ENCODE measurements around the gene RNMT. TPM values are rescaled to one million over a fixed set of nuclear protein-coding genes. Genes with fewer than 3 reads are reported as not detected.
"Not testable (repeated sequence)": the region's sequence is repeated elsewhere in the genome, so short reads cannot be mapped to it uniquely, and the experiment has no call there.

RNMT gene
- polyA plus RNA-seq, result 29.8 and 31.1 TPM in 2 replicates
- 64.8 and 87.9 TPM in 2 replicates for polyA minus RNA-seq

- Histone ChIP-seq H3K4me2 (ENCODE audit: low read length) (peak within 1 kb of the TSS; percentile 90), H2AFZ (ENCODE audit: low read depth, low read length) (peak within 1 kb of the TSS; percentile 80), H3K9me3 (ENCODE audit: low read length) (no peaks in the 10 kb centered on the region), H3K27me3 (ENCODE audit: insufficient read depth, low read depth, low read length) (no peaks in the 10 kb centered on the region), H3K9me2 (ENCODE audit: insufficient read depth, low read length) (no peaks in the 10 kb centered on the region), H3F3A (ENCODE audit: insufficient read depth, low read length, poor library complexity, severe bottlenecking) (no peaks in the 10 kb centered on the region), H3K27ac (ENCODE audit: low read length) (peak within 1 kb of the TSS; percentile 91), H3K4me3 (ENCODE audit: low read length) (peak within 1 kb of the TSS; percentile 88), H4K20me1 (ENCODE audit: insufficient read depth) (no peaks in the 10 kb centered on the region), H3K9ac (ENCODE audit: low read length) (peak within 1 kb of the TSS; percentile 87), H3K36me3 (ENCODE audit: insufficient read depth, low read length) (no peaks in the 10 kb centered on the region), H3K79me2 (replicated peaks; ENCODE audit: insufficient read depth, low read length) (peaks cover 50% of the 10 kb centered on the region)
- peak; percentile 95 for TF ChIP-seq POLR2AphosphoS5 (IDR thresholded peaks at IDR 0.05)
- TF ChIP-seq REST (IDR thresholded peaks at IDR 0.05; ENCODE audit: borderline replicate concordance), result peak; percentile 68
- TF ChIP-seq EZH2 (IDR thresholded peaks at IDR 0.05; ENCODE audit: borderline replicate concordance, insufficient read depth, low read length, poor library complexity, severe bottlenecking), result no peak
- TF ChIP-seq RAD21 (conservative IDR thresholded peaks at IDR 0.05), result peak; percentile 60
- no peak for TF ChIP-seq TAF1 (IDR thresholded peaks at IDR 0.05; ENCODE audit: low read depth)
- TF ChIP-seq MXI1 (conservative IDR thresholded peaks at IDR 0.05; ENCODE audit: poor library complexity, severe bottlenecking), result peak; percentile 99
- peak; percentile 84 for TF ChIP-seq EP300 (conservative IDR thresholded peaks at IDR 0.05; ENCODE audit: poor library complexity, severe bottlenecking)
- TF ChIP-seq, protein P1, sequence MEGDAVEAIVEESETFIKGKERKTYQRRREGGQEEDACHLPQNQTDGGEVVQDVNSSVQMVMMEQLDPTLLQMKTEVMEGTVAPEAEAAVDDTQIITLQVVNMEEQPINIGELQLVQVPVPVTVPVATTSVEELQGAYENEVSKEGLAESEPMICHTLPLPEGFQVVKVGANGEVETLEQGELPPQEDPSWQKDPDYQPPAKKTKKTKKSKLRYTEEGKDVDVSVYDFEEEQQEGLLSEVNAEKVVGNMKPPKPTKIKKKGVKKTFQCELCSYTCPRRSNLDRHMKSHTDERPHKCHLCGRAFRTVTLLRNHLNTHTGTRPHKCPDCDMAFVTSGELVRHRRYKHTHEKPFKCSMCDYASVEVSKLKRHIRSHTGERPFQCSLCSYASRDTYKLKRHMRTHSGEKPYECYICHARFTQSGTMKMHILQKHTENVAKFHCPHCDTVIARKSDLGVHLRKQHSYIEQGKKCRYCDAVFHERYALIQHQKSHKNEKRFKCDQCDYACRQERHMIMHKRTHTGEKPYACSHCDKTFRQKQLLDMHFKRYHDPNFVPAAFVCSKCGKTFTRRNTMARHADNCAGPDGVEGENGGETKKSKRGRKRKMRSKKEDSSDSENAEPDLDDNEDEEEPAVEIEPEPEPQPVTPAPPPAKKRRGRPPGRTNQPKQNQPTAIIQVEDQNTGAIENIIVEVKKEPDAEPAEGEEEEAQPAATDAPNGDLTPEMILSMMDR (IDR thresholded peaks at IDR 0.05; ENCODE audit: poor library complexity, severe bottlenecking), result peak; percentile 62
- peak; percentile 57 for TF ChIP-seq SMC3 (conservative IDR thresholded peaks at IDR 0.05; ENCODE audit: poor library complexity)
Measured at GRCh38 chr18:13726232-13726971, at the start of gene RNMT, which contains the start of gene FAM210A. RNMT (plus strand) TSS chr18:13726673; CDS start chr18:13731518, 4,845 bp downstream. FAM210A (minus strand) TSS chr18:13726558; CDS start chr18:13682077, 44,481 bp downstream.

GRCh38 chr18:13677350-13677749, 49.1 kb upstream of the RNMT start:
- not testable (repeated sequence) for H3K9ac ChIP-seq (ENCODE audit: low read length); H3K79me2 ChIP-seq (replicated peaks; ENCODE audit: insufficient read depth, low read length); H2AFZ ChIP-seq (ENCODE audit: low read depth, low read length); H3K27me3 ChIP-seq (ENCODE audit: insufficient read depth, low read depth, low read length); H3K9me3 ChIP-seq (ENCODE audit: low read length); H4K20me1 ChIP-seq (ENCODE audit: insufficient read depth); H3F3A ChIP-seq (ENCODE audit: insufficient read depth, low read length, poor library complexity, severe bottlenecking); H3K4me2 ChIP-seq (ENCODE audit: low read length); H3K27ac ChIP-seq (ENCODE audit: low read length); H3K4me3 ChIP-seq (ENCODE audit: low read length); H3K9me2 ChIP-seq (ENCODE audit: insufficient read depth, low read length); H3K36me3 ChIP-seq (ENCODE audit: insufficient read depth, low read length)
